Measurements from ENCODE around the gene RASA3. TPM values are rescaled to one million over a fixed set of nuclear protein-coding genes. Genes with fewer than 3 reads are reported as not detected.
"Not testable (repeated sequence)": the region's sequence is repeated elsewhere in the genome, so short reads cannot be mapped to it uniquely, and the experiment has no call there.

RASA3 gene
- total RNA-seq, 1 experiment from 2014 or later = 16.5 TPM

DNA sequence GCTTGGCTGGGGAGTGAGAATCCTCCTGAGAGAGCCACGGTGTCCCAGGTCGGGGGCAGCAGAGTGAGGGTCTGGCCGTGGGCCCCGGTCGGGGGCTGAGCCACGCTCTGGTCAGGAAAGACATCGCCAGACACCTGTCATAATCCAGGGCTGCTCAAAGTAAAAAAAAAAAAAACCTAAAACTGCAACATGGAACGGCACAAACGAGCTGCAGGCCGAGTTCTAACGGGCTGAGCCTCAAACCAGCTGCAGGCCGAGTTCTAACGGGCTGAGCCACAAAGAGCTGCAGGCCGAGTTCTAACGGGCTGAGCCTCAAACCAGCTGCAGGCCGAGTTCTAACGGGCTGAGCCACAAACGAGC lies 21.6 kb downstream of the RASA3 start:
- H3K36me3 ChIP-seq (replicated peaks; ENCODE audit: control insufficient read depth, insufficient read depth, low read length); H3K27me3 ChIP-seq (ENCODE audit: control insufficient read depth, insufficient read depth, low read length); H3K4me3 ChIP-seq (ENCODE audit: insufficient read depth, low read depth, low read length); DNase-seq: not testable (repeated sequence)

GRCh38 chr13:114110091-114110829 lies 22.2 kb downstream of the RASA3 start:
- DNase-seq = peak; percentile 90
- no peak overlapping the region for H3K4me3 ChIP-seq (ENCODE audit: insufficient read depth, low read depth, low read length)
- no peaks in the 10 kb centered on the region for H3K36me3 ChIP-seq (replicated peaks; ENCODE audit: control insufficient read depth, insufficient read depth, low read length)
- H3K27me3 ChIP-seq (ENCODE audit: control insufficient read depth, insufficient read depth, low read length) = no peaks in the 10 kb centered on the region

DNA sequence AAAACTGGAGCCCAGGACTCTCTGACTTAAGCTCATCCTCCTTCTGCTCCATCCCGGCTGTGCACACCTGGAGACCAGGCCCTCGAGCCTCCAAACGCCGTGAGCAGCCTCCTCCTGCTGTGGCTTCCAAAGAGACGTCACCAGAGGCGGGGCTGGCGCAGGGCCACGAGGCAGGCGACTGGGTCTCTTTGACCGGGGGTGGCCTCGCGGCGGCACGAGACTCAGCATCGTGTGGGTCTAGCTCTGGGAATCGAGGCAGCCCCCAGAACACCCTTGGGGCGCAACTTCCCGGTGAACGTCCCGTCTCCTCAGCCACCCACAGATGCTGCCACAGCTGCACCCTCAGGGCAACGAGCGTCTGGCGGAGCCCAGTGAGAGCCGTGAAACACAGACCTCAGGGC lies 22.8 kb downstream of the RASA3 start:
- no peaks in the 10 kb centered on the region for H3K27me3 ChIP-seq (ENCODE audit: control insufficient read depth, insufficient read depth, low read length)
- peak; percentile 79 for DNase-seq
- H3K4me3 ChIP-seq (ENCODE audit: insufficient read depth, low read depth, low read length) = no peak overlapping the region
- H3K36me3 ChIP-seq (replicated peaks; ENCODE audit: control insufficient read depth, insufficient read depth, low read length) = no peaks in the 10 kb centered on the region

GRCh38 chr13:114108894-114109293 lies 23.5 kb downstream of the RASA3 start:
- no peak overlapping the region for H3K4me3 ChIP-seq (ENCODE audit: insufficient read depth, low read depth, low read length)
- no peaks in the 10 kb centered on the region for H3K36me3 ChIP-seq (replicated peaks; ENCODE audit: control insufficient read depth, insufficient read depth, low read length)
- DNase-seq = no peak
- no peaks in the 10 kb centered on the region for H3K27me3 ChIP-seq (ENCODE audit: control insufficient read depth, insufficient read depth, low read length)

DNA sequence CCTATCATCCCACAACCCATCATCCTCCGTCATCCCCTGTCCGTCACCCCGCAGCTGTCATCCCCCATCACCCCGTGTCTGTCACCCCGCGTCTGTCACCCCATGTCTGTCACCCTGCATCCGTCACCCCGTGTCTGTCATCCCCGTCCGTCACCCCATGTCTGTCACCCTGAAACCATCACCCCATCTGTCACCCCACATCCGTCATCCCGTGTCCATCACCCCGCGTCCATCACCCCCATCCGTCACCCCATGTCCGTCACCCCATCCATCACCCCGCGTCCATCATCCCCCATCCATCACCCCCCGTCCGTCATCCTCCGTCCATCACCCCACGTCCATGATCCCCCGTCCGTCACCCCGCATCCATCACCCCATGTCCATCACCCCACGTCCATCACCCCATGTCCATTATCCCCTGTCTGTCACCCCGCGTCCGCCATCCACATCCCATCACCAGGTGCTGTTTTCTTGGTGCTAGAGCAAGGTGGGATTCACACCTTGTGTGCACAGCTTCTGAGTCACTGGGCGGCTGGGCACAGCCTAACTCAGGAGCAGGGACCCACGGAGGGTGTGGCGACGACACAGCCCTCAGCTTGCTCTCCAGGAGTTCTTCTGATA lies 24.2 kb downstream of the RASA3 start:
- no peak for DNase-seq
- Histone ChIP-seq H3K36me3 (replicated peaks; ENCODE audit: control insufficient read depth, insufficient read depth, low read length) (no peaks in the 10 kb centered on the region), H3K4me3 (ENCODE audit: insufficient read depth, low read depth, low read length) (no peak overlapping the region), H3K27me3 (ENCODE audit: control insufficient read depth, insufficient read depth, low read length) (no peaks in the 10 kb centered on the region)

DNA sequence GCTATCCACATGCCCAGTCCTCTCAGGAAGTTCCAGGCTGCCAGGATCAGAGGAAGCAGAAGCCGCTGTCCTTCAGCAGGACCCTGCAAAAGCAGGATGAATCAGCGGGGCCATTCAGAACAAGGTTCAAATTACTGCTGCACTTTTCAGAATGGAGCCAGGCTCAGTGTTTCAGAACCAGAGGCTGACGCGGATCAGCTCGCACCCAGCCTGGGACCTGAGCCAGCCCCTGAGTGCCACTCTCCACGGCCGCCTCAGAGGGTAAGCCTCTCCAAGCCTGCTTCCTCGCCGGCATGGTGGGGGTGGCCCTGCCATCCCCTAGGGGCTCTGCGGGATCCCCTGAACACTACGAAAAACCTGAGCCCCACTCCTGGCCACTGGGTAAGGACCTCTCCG lies 24.7 kb downstream of the RASA3 start:
- H3K27me3 ChIP-seq (ENCODE audit: control insufficient read depth, insufficient read depth, low read length) = no peaks in the 10 kb centered on the region
- no peak overlapping the region for H3K4me3 ChIP-seq (ENCODE audit: insufficient read depth, low read depth, low read length)
- DNase-seq = no peak
- no peaks in the 10 kb centered on the region for H3K36me3 ChIP-seq (replicated peaks; ENCODE audit: control insufficient read depth, insufficient read depth, low read length)

- no peak overlapping the region for H3K4me3 ChIP-seq (ENCODE audit: insufficient read depth, low read depth, low read length)
- no peaks in the 10 kb centered on the region for H3K27me3 ChIP-seq (ENCODE audit: control insufficient read depth, insufficient read depth, low read length)
- no peak for DNase-seq
- no peaks in the 10 kb centered on the region for H3K36me3 ChIP-seq (replicated peaks; ENCODE audit: control insufficient read depth, insufficient read depth, low read length)
Observed at GRCh38 chr13:114106991-114107685, 25.3 kb downstream of the RASA3 start.

DNA sequence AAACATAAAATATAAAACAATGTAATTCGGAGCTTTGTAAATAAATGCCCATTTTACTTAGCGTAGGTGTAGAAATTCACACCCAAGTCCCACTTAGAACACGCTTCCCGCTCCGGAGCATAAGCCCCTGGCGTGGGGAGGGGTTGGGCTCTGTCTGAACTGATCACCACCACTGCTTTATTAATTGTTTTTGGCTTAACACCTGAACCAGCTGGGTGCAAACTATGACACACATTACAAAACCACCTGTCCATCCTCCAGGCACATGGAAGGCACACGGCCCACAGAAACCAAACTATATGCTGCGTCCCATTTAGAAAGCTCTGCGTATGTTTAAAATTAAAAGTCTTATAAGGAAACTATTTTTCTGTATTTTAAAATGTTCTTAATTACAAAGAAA lies 25.9 kb downstream of the RASA3 start:
- H3K4me3 ChIP-seq (ENCODE audit: insufficient read depth, low read depth, low read length) = no peak overlapping the region
- DNase-seq = no peak
- H3K36me3 ChIP-seq (replicated peaks; ENCODE audit: control insufficient read depth, insufficient read depth, low read length) = no peaks in the 10 kb centered on the region
- no peaks in the 10 kb centered on the region for H3K27me3 ChIP-seq (ENCODE audit: control insufficient read depth, insufficient read depth, low read length)

GRCh38 chr13:114105521-114106225 lies 26.8 kb downstream of the RASA3 start:
- Histone ChIP-seq H3K36me3 (replicated peaks; ENCODE audit: control insufficient read depth, insufficient read depth, low read length) (no peaks in the 10 kb centered on the region), H3K4me3 (ENCODE audit: insufficient read depth, low read depth, low read length) (no peak overlapping the region), H3K27me3 (ENCODE audit: control insufficient read depth, insufficient read depth, low read length) (no peaks in the 10 kb centered on the region)
- no peak for DNase-seq

- DNase-seq = no peak
- Histone ChIP-seq H3K27me3 (ENCODE audit: control insufficient read depth, insufficient read depth, low read length) (no peaks in the 10 kb centered on the region), H3K4me3 (ENCODE audit: insufficient read depth, low read depth, low read length) (no peak overlapping the region), H3K36me3 (replicated peaks; ENCODE audit: control insufficient read depth, insufficient read depth, low read length) (no peaks in the 10 kb centered on the region)
Observed at GRCh38 chr13:114104655-114105520, 27.5 kb downstream of the RASA3 start.

DNA sequence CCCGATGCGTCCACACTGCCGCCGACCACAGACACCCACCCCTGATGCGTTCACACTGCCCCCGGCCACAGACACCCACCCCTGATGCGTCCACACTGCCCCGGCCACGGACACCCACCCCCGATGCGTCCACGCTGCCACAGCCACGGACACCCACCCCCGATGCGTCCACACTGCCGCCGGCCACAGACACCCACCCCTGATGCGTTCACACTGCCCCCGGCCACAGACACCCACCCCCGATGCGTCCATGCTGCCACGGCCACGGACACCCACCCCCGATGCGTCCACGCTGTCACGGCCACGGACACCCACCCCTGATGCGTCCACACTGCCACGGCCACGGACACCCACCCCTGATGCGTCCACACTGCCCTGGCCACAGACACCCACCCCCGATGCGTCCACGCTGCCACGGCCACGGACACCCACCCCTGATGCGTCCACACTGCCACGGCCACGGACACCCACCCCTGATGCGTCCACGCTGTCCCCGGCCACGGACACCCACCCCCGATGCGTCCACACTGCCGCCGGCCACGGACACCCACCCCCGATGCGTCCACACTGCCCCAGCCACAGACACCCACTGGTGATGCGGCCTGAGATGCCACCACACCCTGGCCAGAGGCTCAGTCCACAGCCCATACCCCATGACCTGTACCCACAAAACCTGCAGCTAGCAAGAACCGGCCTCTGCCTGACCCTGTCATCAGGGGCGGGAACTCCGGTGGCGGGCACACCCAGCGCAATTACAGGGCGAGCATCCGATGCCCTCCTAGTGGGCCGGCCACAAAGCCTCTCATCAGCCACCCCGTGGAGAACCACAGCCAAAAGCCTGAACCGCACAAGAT lies 28.4 kb downstream of the RASA3 start:
- no peaks in the 10 kb centered on the region for H3K27me3 ChIP-seq (ENCODE audit: control insufficient read depth, insufficient read depth, low read length)
- no peaks in the 10 kb centered on the region for H3K36me3 ChIP-seq (replicated peaks; ENCODE audit: control insufficient read depth, insufficient read depth, low read length)
- H3K4me3 ChIP-seq (ENCODE audit: insufficient read depth, low read depth, low read length) = no peak overlapping the region
- no peak for DNase-seq

GRCh38 chr13:114103289-114103621 lies 29.2 kb downstream of the RASA3 start:
- DNase-seq = peak; percentile 73
- not testable (repeated sequence) for H3K36me3 ChIP-seq (replicated peaks; ENCODE audit: control insufficient read depth, insufficient read depth, low read length); H3K4me3 ChIP-seq (ENCODE audit: insufficient read depth, low read depth, low read length); H3K27me3 ChIP-seq (ENCODE audit: control insufficient read depth, insufficient read depth, low read length)

DNA sequence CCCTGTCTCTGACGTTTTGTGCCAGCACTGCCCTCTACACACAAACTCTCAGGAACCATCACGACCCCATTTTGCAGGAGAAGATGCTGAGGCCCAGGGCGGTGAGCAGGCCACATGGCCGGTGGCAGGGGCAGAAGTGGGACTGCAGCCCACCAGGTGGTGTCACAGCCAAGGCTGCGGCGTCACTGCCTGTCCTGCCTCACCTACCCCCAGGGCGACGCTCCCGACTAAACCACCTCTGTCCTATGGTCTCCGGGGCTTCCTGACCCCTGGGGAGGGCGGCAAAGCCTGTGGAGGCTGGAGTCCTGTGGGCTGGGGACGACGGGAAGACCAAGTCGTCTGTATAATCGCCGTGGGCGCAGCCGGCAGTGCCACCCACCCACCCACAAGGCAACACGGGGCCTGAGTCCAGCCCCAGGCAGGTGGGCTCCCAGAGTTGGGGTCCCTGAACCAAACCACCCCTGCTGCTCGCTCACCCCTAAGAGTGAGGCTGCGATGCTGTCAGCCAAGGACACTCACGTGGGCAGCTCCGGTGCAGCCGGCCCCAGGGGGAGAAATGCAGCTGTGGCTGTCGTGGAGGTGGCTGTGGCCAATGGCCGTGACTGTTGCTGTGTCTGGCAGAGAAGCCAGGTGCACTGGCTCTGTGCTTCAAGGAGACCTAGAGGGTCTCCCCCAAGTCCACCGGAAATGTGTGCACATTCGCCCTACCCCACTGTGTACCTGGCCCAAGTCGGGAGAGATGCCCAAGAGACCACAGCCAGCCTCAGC lies 29.7 kb downstream of the RASA3 start:
- Histone ChIP-seq H3K36me3 (replicated peaks; ENCODE audit: control insufficient read depth, insufficient read depth, low read length) (no peaks in the 10 kb centered on the region), H3K27me3 (ENCODE audit: control insufficient read depth, insufficient read depth, low read length) (no peaks in the 10 kb centered on the region), H3K4me3 (ENCODE audit: insufficient read depth, low read depth, low read length) (no peak overlapping the region)
- DNase-seq = no peak
